LNCaP clone FGC (cell line): ENCODE results near the gene ELP2.

Source experiments
- DNase-seq: peaks from one replicate; pipeline ENCODE4 v3.0.0-alpha.2; 2011; ENCODE audit warnings: low read depth
- H3K4me3 ChIP-seq: 2 replicates; pipeline ENCODE4 v1.5.1; 2011; ENCODE audit warnings: mild to moderate bottlenecking, low read depth, low read length, control low read depth
- CTCF ChIP-seq: IDR thresholded peaks from 2 replicates; pipeline ENCODE4 v1.5.1; 2012; ENCODE audit warnings: mild to moderate bottlenecking; ENCODE audit not compliant: control insufficient read depth, insufficient read depth; ENCODE audit errors: extremely low read depth

Gene ELP2

GRCh38 chr18:36094431-36094830, 35.3 kb upstream of the ELP2 start:
- H3K4me3 ChIP-seq, result no peak overlapping the region
- no peak for TF ChIP-seq CTCF
- peak; percentile 54 for DNase-seq

GRCh38 chr18:36095936-36096519, 33.7 kb upstream of the ELP2 start:
- no peak overlapping the region for H3K4me3 ChIP-seq
- peak; percentile 69 for DNase-seq
- TF ChIP-seq CTCF, result peak; percentile 53

GRCh38 chr18:36096955-36097354, 32.7 kb upstream of the ELP2 start:
- H3K4me3 ChIP-seq, result no peak overlapping the region
- no peak for TF ChIP-seq CTCF
- peak; percentile 99 for DNase-seq

GRCh38 chr18:36099311-36099710, 30.4 kb upstream of the ELP2 start:
- DNase-seq, result no peak
- no peak overlapping the region for H3K4me3 ChIP-seq
- no peak for TF ChIP-seq CTCF

- no peak for DNase-seq
- H3K4me3 ChIP-seq, result no peak overlapping the region
Observed at GRCh38 chr18:36101943-36102342, 27.8 kb upstream of the ELP2 start.

GRCh38 chr18:36104749-36105148, 24.9 kb upstream of the ELP2 start:
- no peak overlapping the region for H3K4me3 ChIP-seq
- DNase-seq, result no peak
- no peak for TF ChIP-seq CTCF

More at GRCh38 chr18:36101943-36102342, 27.8 kb upstream of the ELP2 start:
- TF ChIP-seq CTCF, result no peak

GRCh38 chr18:36107477-36107876, 22.2 kb upstream of the ELP2 start:
- TF ChIP-seq CTCF, result no peak
- DNase-seq, result no peak
- no peak overlapping the region for H3K4me3 ChIP-seq
